Loucy (cell line): ENCODE results near the gene TBC1D22A.

Experiments used
- H2AFZ ChIP-seq: fragments of 200-600 bp; sonication (generic); 2 replicates; pipeline ENCODE4 v1.6.0; 2016; ENCODE audit warnings: antibody characterized with exemption, mild to moderate bottlenecking, low read length, moderate library complexity
- H3F3A ChIP-seq: fragments of 200-600 bp; 2 replicates; pipeline ENCODE4 v1.6.0; 2016; ENCODE audit warnings: antibody characterized with exemption, low read depth, mild to moderate bottlenecking
- H3K27me3 ChIP-seq: fragments of 200-600 bp; sonication (generic); 2 replicates; pipeline ENCODE4 v1.6.1; 2014; ENCODE audit warnings: low read length, mild to moderate bottlenecking; ENCODE audit not compliant: insufficient read depth, poor library complexity, severe bottlenecking
- H3K36me3 ChIP-seq: fragments of 200-600 bp; sonication (generic); 2 replicates; pipeline ENCODE4 v1.6.1; 2016; ENCODE audit warnings: low read length; ENCODE audit not compliant: insufficient read depth
- H3K4me1 ChIP-seq: fragments of 200-600 bp; sonication (generic); 2 replicates; pipeline ENCODE4 v1.5.1; 2014; ENCODE audit warnings: low read length, mild to moderate bottlenecking; ENCODE audit not compliant: insufficient read depth, poor library complexity, severe bottlenecking
- H3K4me2 ChIP-seq: fragments of 200-600 bp; sonication (generic); 2 replicates; pipeline ENCODE4 v1.6.0; 2014; ENCODE audit warnings: antibody characterized with exemption, low read length, low read depth, mild to moderate bottlenecking; ENCODE audit not compliant: poor library complexity, severe bottlenecking
- H3K4me3 ChIP-seq: fragments of 200-600 bp; sonication (generic); 2 replicates; pipeline ENCODE4 v1.5.1; 2014; ENCODE audit warnings: low read length, mild to moderate bottlenecking, mixed read lengths; ENCODE audit not compliant: poor library complexity, severe bottlenecking
- H3K79me2 ChIP-seq: fragments of 200-600 bp; sonication (generic); 2 replicates; pipeline ENCODE4 v1.6.1; 2014; ENCODE audit warnings: low read length; ENCODE audit not compliant: insufficient read depth
- H3K9ac ChIP-seq: fragments of 200-600 bp; sonication (generic); 2 replicates; pipeline ENCODE4 v1.6.0; 2014; ENCODE audit warnings: mild to moderate bottlenecking, low read depth, low read length, moderate library complexity; ENCODE audit not compliant: poor library complexity, severe bottlenecking
- H3K9me2 ChIP-seq: fragments of 200-600 bp; sonication (generic); replicated peaks from 2 replicates; pipeline ENCODE4 v1.6.1; 2016; ENCODE audit warnings: low read depth, low read length, mixed read lengths
- H3K9me3 ChIP-seq: fragments of 200-600 bp; sonication (generic); 2 replicates; pipeline ENCODE4 v1.6.1; 2014; ENCODE audit warnings: mild to moderate bottlenecking, antibody characterized with exemption, low read length, low read depth; ENCODE audit not compliant: insufficient read depth
- H4K20me1 ChIP-seq: fragments of 200-600 bp; sonication (generic); 2 replicates; pipeline ENCODE4 v1.6.0; 2014; ENCODE audit warnings: antibody characterized with exemption, low read length, mild to moderate bottlenecking; ENCODE audit not compliant: insufficient read depth, poor library complexity, severe bottlenecking
- CTCF ChIP-seq: fragments of 200-600 bp; sonication (generic); conservative IDR thresholded peaks from 2 replicates; pipeline ENCODE4 v1.5.1; 2014; ENCODE audit warnings: mild to moderate bottlenecking, antibody characterized with exemption, low read length
- EZH2phosphoT487 ChIP-seq: fragments of 200-600 bp; IDR thresholded peaks from 2 replicates; pipeline ENCODE4 v1.6.1; 2018; ENCODE audit warnings: antibody characterized with exemption, mild to moderate bottlenecking, moderate library complexity, borderline replicate concordance

Gene TBC1D22A

GRCh38 chr22:46991666-46992065 is 229.2 kb downstream of the TBC1D22A start:
- Histone ChIP-seq H4K20me1 (no peaks in the 10 kb centered on the region), H3K9me3 (no peaks in the 10 kb centered on the region), H3K4me3 (no peak overlapping the region), H3K4me2 (no peak overlapping the region), H3K79me2 (no peaks in the 10 kb centered on the region), H3K9me2 (no peaks in the 10 kb centered on the region), H3K9ac (no peak overlapping the region), H3K36me3 (peaks cover 15% of the 10 kb centered on the region; the same call in 1 of the 2 replicates), H3F3A (no peaks in the 10 kb centered on the region), H3K27me3 (no peaks in the 10 kb centered on the region), H2AFZ (no peak overlapping the region), H3K4me1 (peaks cover 4% of the 10 kb centered on the region)
- TF ChIP-seq CTCF (no peak), EZH2phosphoT487 (no peak)

GRCh38 chr22:46992121-46992731 is 229.8 kb downstream of the TBC1D22A start:
- Histone ChIP-seq H3K4me3 (no peak overlapping the region), H3K4me2 (no peak overlapping the region), H2AFZ (no peak overlapping the region), H3K27me3 (no peaks in the 10 kb centered on the region), H3K9me2 (no peaks in the 10 kb centered on the region), H3K9me3 (no peaks in the 10 kb centered on the region), H3K36me3 (peaks cover 15% of the 10 kb centered on the region; the same call in 1 of the 2 replicates), H3F3A (no peaks in the 10 kb centered on the region), H3K4me1 (peaks cover 4% of the 10 kb centered on the region), H3K9ac (no peak overlapping the region), H4K20me1 (no peaks in the 10 kb centered on the region), H3K79me2 (no peaks in the 10 kb centered on the region)
- no peak for TF ChIP-seq CTCF
- TF ChIP-seq EZH2phosphoT487: no peak

GRCh38 chr22:46993633-46994032 is 231.2 kb downstream of the TBC1D22A start:
- Histone ChIP-seq H3K9ac (no peak overlapping the region), H3K9me2 (no peaks in the 10 kb centered on the region), H3K9me3 (no peaks in the 10 kb centered on the region), H3F3A (no peaks in the 10 kb centered on the region), H3K4me1 (peaks cover 4% of the 10 kb centered on the region), H3K4me3 (no peak overlapping the region), H3K36me3 (peaks cover 19% of the 10 kb centered on the region; the same call in 1 of the 2 replicates), H2AFZ (no peak overlapping the region), H4K20me1 (no peaks in the 10 kb centered on the region), H3K4me2 (no peak overlapping the region), H3K79me2 (no peaks in the 10 kb centered on the region), H3K27me3 (no peaks in the 10 kb centered on the region)
- no peak for TF ChIP-seq EZH2phosphoT487
- TF ChIP-seq CTCF: no peak
